ENCODE measurements around the gene TAX1BP3. TPM values are rescaled to one million over a fixed set of nuclear protein-coding genes. Genes with fewer than 3 reads are reported as not detected.

Gene TAX1BP3
- total and polyA plus RNA-seq, 2 of the 4 experiments (the other 2 are of a cell fraction), result 146 to 176 TPM

DNA sequence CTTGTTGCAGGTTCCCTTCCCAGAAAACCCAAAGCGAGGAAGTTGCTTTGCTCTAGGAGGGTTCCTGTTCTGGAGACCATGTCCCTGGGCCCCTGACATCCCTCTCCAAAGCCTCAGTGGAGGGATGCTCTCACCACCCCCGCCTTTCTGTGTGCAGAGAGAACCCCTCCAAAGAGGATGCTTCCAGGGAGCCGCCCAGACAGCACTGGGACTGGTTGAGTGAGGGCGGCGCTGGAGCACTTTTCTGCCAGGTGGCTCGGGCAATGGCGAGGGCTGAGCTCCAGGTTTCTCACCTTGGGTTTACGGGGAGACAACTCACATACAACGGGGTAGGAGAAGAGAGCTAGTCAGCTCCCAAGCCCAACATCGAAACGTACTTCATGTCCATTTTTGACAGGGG lies 7.5 kb upstream of the TAX1BP3 start:
- CTCF ChIA-PET, result no interaction called here
- ATAC-seq (ENCODE audit: low read depth) (no peak), DNase-seq (no peak)
- Histone ChIP-seq H3K23ac (ENCODE audit: low read depth, low read length) (no peak overlapping the region), H3K36me3 (ENCODE audit: control insufficient read depth, insufficient read depth, low read length) (no peaks in the 10 kb centered on the region), H4K8ac (ENCODE audit: low read depth in 2 of 2, low read length in 2 of 2) (no peak overlapping the region), H4K20me1 (ENCODE audit: insufficient read depth, low read length) (peaks cover 3% of the 10 kb centered on the region; the same call in 1 of the 2 replicates), H3K27ac (ENCODE audit: insufficient read depth, low read length) (no peak overlapping the region), H3K4me1 (ENCODE audit: control insufficient read depth, insufficient read depth, low read length) (no peaks in the 10 kb centered on the region), H3K56ac (ENCODE audit: extremely low read depth, insufficient read depth, low read length) (no peak overlapping the region), H2AK5ac (ENCODE audit: low read depth, low read length) (no peak overlapping the region), H2AFZ (replicated peaks; ENCODE audit: low read length, poor library complexity) (no peak overlapping the region), H2BK120ac (ENCODE audit: low read depth, low read length) (no peak overlapping the region), H4K91ac (ENCODE audit: insufficient read depth, low read depth, low read length) (no peak overlapping the region), H2AK9ac (replicated peaks; ENCODE audit: low read depth, low read length, poor library complexity) (no peak overlapping the region), H3K9me1 (ENCODE audit: insufficient read depth, low read length) (peaks cover 12% of the 10 kb centered on the region), H3K4me2 (ENCODE audit: low read depth, low read length) (no peak overlapping the region), H3K9ac (ENCODE audit: low read depth, low read length) (no peak overlapping the region), H3K18ac (ENCODE audit: low read depth, low read length) (no peak overlapping the region), H4K5ac (ENCODE audit: low read depth, low read length) (no peak overlapping the region), H3K14ac (replicated peaks; ENCODE audit: low read depth, low read length) (no peak overlapping the region), H3K4me3 (ENCODE audit: insufficient read depth, low read depth, low read length) (no peak overlapping the region), H2BK20ac (ENCODE audit: low read depth, low read length) (no peak overlapping the region), H3K79me1 (ENCODE audit: low read depth in 1 of 2, low read length in 2 of 2) (peaks cover 0 to 13% of the 10 kb centered on the region in 2 experiments; a peak in 2 of 4 replicates), H3K27me3 (ENCODE audit: control insufficient read depth, insufficient read depth, low read length) (no peaks in the 10 kb centered on the region; the same call in 1 of the 2 replicates), H3K4ac (ENCODE audit: low read depth, low read length) (no peak overlapping the region), H3K9me3 (ENCODE audit: control insufficient read depth, insufficient read depth, low read length) (no peaks in the 10 kb centered on the region), H2BK5ac (ENCODE audit: low read depth, low read length, poor library complexity, severe bottlenecking) (no peak overlapping the region), H2BK15ac (ENCODE audit: low read depth, low read length) (no peak overlapping the region)
- BruUV-seq (replicated peaks), result no TSS peak
- dilution Hi-C loops (cut with HindIII; ENCODE audit: low sequenced_read_pairs, unreplicated experiment), result no loop called here
- intact Hi-C loops (cut with micrococcal nuclease), result no loop called here
- no peak for TF ChIP-seq POLR2A (IDR thresholded peaks at IDR 0.05; ENCODE audit: low read depth, low read length)
- no peak for TF ChIP-seq NFE2L2 (IDR thresholded peaks at IDR 0.05; ENCODE audit: low read depth, low read length)
- in situ Hi-C loops (cut with MboI; ENCODE audit: low sequenced_read_pairs), result no loop called here
- POLR2A ChIA-PET (ENCODE audit: unreplicated experiment), result no interaction called here
- 83% methylated on average over 7 of the region's 11 CpGs; no CpG with 5 or more reads in 1 of the 2 experiments for WGBS, 2 experiments (ENCODE audit: extremely low coverage in 2 of 2, insufficient read length in 1 of 2)

Data from IMR-90 (cell line).